ENCODE data around the gene PRKCB. TPM values are rescaled to one million over a fixed set of nuclear protein-coding genes. Genes with fewer than 3 reads are reported as not detected.
"Not testable (repeated sequence)": the region's sequence is repeated elsewhere in the genome, so short reads cannot be mapped to it uniquely, and the experiment has no call there.

The PRKCB gene
- total and polyA plus RNA-seq, 2 experiments from 2014 or later, result 0.70 to 0.92 TPM

GRCh38 chr16:24027466-24027865 lies 191.7 kb downstream of the PRKCB start:
- H3K4me3 ChIP-seq, result no peak overlapping the region
- no peak for DNase-seq (ENCODE audit: low spot score)
- no peak overlapping the region for H2AFZ ChIP-seq
- no peaks in the 10 kb centered on the region for H3K79me2 ChIP-seq
- no peaks in the 10 kb centered on the region for H3K4me1 ChIP-seq (ENCODE audit: insufficient read depth)
- no peaks in the 10 kb centered on the region for H3K9me2 ChIP-seq (replicated peaks; ENCODE audit: insufficient read depth)
- WGBS (ENCODE audit: low lambda C conversion rate, missing lambda C conversion rate), result 57% methylated on average over 8 of the region's 8 CpGs
- H3K36me3 ChIP-seq (replicated peaks; ENCODE audit: insufficient read depth, low read depth), result no peaks in the 10 kb centered on the region
- no peak overlapping the region for H3K27ac ChIP-seq
- TF ChIP-seq CTCF (IDR thresholded peaks at IDR 0.05; ENCODE audit: poor library complexity), result no peak
- TF ChIP-seq EZH2 (IDR thresholded peaks at IDR 0.05; ENCODE audit: borderline replicate concordance), result no peak
- no peak for TF ChIP-seq EZH2phosphoT487 (IDR thresholded peaks at IDR 0.05; ENCODE audit: low read depth, severe bottlenecking, unreplicated experiment)
- no peak overlapping the region for H3K4me2 ChIP-seq
- H3K27me3 ChIP-seq, result no peaks in the 10 kb centered on the region
- no peaks in the 10 kb centered on the region for H4K20me1 ChIP-seq (ENCODE audit: insufficient read depth, poor library complexity, severe bottlenecking)
- no peaks in the 10 kb centered on the region for H3K9me3 ChIP-seq (ENCODE audit: low read depth)

GRCh38 chr16:24029841-24030240 lies 194.1 kb downstream of the PRKCB start:
- H3K27ac ChIP-seq; H3K4me2 ChIP-seq; H3K4me3 ChIP-seq; H3K27me3 ChIP-seq; DNase-seq (ENCODE audit: low spot score); H4K20me1 ChIP-seq (ENCODE audit: insufficient read depth, poor library complexity, severe bottlenecking); H3K79me2 ChIP-seq; H3K9me2 ChIP-seq (replicated peaks; ENCODE audit: insufficient read depth); H3K4me1 ChIP-seq (ENCODE audit: insufficient read depth); H3K9me3 ChIP-seq (ENCODE audit: low read depth); H2AFZ ChIP-seq; H3K36me3 ChIP-seq (replicated peaks; ENCODE audit: insufficient read depth, low read depth): not testable (repeated sequence)
- 88% methylated on average over 1 of the region's 1 CpG for WGBS (ENCODE audit: low lambda C conversion rate, missing lambda C conversion rate)

GRCh38 chr16:24035127-24035842 lies 199.5 kb downstream of the PRKCB start:
- Histone ChIP-seq H3K9me3 (ENCODE audit: low read depth) (no peaks in the 10 kb centered on the region), H3K36me3 (replicated peaks; ENCODE audit: insufficient read depth, low read depth) (no peaks in the 10 kb centered on the region), H3K27ac (no peak overlapping the region), H3K4me2 (no peak overlapping the region), H3K9me2 (replicated peaks; ENCODE audit: insufficient read depth) (no peaks in the 10 kb centered on the region), H3K4me1 (ENCODE audit: insufficient read depth) (no peaks in the 10 kb centered on the region), H3K27me3 (no peaks in the 10 kb centered on the region), H3K79me2 (no peaks in the 10 kb centered on the region), H4K20me1 (ENCODE audit: insufficient read depth, poor library complexity, severe bottlenecking) (no peaks in the 10 kb centered on the region), H2AFZ (no peak overlapping the region), H3K4me3 (no peak overlapping the region)
- no peak for TF ChIP-seq EZH2phosphoT487 (IDR thresholded peaks at IDR 0.05; ENCODE audit: low read depth, severe bottlenecking, unreplicated experiment)
- no peak for TF ChIP-seq EZH2 (IDR thresholded peaks at IDR 0.05; ENCODE audit: borderline replicate concordance)
- TF ChIP-seq CTCF (IDR thresholded peaks at IDR 0.05; ENCODE audit: poor library complexity), result no peak
- WGBS (ENCODE audit: low lambda C conversion rate, missing lambda C conversion rate), result 78% methylated on average over 16 of the region's 17 CpGs
- no peak for DNase-seq (ENCODE audit: low spot score)

GRCh38 chr16:24036038-24036543 lies 200.3 kb downstream of the PRKCB start:
- Histone ChIP-seq H3K27me3 (no peaks in the 10 kb centered on the region), H3K4me1 (ENCODE audit: insufficient read depth) (no peaks in the 10 kb centered on the region), H2AFZ (no peak overlapping the region), H3K4me3 (no peak overlapping the region), H3K79me2 (no peaks in the 10 kb centered on the region), H3K36me3 (replicated peaks; ENCODE audit: insufficient read depth, low read depth) (no peaks in the 10 kb centered on the region), H3K9me2 (replicated peaks; ENCODE audit: insufficient read depth) (no peaks in the 10 kb centered on the region), H3K27ac (no peak overlapping the region), H3K4me2 (no peak overlapping the region), H3K9me3 (ENCODE audit: low read depth) (no peaks in the 10 kb centered on the region), H4K20me1 (ENCODE audit: insufficient read depth, poor library complexity, severe bottlenecking) (no peaks in the 10 kb centered on the region)
- TF ChIP-seq EZH2phosphoT487 (IDR thresholded peaks at IDR 0.05; ENCODE audit: low read depth, severe bottlenecking, unreplicated experiment) (no peak), CTCF (IDR thresholded peaks at IDR 0.05; ENCODE audit: poor library complexity) (no peak), EZH2 (IDR thresholded peaks at IDR 0.05; ENCODE audit: borderline replicate concordance) (no peak)
- WGBS (ENCODE audit: low lambda C conversion rate, missing lambda C conversion rate), result 58% methylated on average over 1 of the region's 1 CpG
- no peak for DNase-seq (ENCODE audit: low spot score)
